HG02571 (cell line): ENCODE measurements around the gene CMTM2.

ENCODE experiments used
- ATAC-seq: cut with Tn5 transposase; IDR thresholded peaks from one replicate; pipeline ENCODE4 v1.9.1; 2021; ENCODE audit warnings: mild to moderate bottlenecking, moderate library complexity; ENCODE audit not compliant: unreplicated experiment

CMTM2 gene, protein sequence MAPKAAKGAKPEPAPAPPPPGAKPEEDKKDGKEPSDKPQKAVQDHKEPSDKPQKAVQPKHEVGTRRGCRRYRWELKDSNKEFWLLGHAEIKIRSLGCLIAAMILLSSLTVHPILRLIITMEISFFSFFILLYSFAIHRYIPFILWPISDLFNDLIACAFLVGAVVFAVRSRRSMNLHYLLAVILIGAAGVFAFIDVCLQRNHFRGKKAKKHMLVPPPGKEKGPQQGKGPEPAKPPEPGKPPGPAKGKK

DNA sequence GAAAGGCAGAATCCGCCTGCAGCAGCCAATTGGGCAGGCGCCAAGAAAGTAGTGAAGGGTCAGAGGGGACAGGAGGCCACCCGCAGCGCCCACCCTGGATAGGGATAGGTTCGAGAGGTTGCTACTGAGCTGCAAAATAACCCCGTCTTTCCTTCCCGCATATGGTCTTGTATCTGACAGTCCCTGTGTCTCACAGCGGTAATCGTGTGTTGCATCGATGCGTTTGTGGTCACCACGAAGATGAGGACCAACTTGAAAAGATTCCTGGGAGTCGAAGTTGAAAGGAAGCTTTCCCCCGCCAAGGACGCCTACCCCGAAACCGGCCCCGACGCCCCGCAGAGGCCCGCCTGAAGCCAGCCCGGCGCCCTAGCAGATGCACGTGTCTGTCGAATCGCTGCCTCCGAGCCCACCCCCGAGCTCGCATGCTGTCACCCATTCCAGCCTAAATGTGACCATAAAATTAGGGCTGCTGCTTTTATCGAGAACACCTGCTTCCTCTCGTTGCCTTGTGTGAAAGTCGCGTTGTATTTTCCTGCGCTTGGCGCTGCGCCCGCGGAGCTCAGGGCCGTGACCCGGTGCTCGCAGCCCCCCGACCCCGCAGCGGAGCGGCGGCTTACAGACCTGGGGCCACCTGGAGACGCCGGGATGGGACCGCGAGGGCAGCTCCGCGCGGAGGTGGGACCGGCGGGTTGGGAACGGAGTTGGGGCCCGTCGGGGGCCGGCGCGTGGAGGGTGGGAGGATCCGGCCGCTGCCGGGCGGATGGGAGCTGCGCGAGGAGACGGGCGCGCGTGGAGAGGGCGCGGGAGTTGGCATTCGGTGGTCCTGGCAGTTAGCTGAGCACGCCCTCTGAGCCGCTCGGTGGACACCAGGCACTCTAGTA, at the start of gene CMTM2:
Gene CMTM2, plus strand, starts transcription at position 813 of the 881 bp plus-strand sequence. CDS start 145 bp downstream, outside the sequence.
- ATAC-seq = no peak

DNA sequence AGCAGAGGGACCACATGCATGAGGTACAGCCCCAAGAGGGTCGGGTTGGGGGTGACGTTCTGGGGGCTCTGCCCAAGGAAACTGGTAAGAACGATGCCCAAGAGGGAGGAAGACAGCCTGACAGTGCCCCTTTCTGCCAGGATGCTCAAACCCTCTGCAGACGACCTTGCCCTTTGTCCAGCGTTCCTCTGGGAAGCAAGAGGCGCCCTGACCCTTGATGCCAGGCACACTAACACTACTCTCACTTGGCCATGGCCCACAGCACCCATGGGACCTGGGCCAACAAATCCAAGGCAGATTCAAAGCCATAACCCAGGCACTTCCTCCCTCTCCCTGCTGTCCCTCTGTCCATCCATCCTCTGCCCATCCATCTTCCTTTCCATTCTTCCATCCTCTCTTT, 49.8 kb upstream of the CMTM2 start:
- no peak for ATAC-seq

- no peak for ATAC-seq
Measured at GRCh38 chr16:66534376-66534799, 44.9 kb upstream of the CMTM2 start.

- no peak for ATAC-seq
Measured at GRCh38 chr16:66536525-66536924, 42.7 kb upstream of the CMTM2 start.

DNA sequence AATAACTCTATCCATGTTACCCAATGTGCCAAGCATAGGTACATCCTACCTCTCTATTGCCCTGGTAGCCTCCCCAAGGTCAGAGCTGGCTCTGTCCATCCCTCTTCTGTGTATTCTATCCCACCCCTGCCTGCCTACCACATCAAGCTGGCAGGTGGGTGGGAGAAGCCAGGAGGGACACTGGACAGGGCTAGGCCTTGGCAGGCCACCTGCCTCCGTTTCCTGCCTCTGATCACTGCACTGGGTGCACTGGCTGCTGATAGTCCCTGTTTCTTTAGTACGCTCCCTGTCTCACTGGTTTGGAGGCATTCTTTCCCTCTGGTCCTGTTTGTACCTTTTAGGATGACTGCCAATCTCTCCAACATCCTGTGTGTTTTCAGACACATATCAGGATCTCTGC, 42.0 kb upstream of the CMTM2 start:
- ATAC-seq = no peak

DNA sequence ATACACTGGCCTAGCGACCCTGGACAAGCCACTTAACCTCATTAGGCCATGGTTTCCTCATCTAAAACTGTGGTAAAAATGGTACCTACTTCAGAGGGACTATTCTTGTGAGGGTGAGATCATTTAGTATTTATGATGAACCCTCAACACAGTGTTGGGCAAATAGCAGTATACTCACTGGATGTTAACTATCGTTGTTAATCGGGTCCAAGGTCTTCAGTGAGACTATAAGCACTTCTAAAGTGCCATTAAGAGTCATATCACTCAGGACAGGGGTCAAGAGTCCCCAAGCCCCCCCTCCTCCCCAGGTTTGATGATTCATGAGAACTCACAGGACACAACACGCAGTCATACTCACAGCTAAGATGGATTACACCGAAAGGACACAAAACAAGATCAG, 40.4 kb upstream of the CMTM2 start:
- no peak for ATAC-seq

- no peak for ATAC-seq
Measured at GRCh38 chr16:66539623-66540469, 39.4 kb upstream of the CMTM2 start.

DNA sequence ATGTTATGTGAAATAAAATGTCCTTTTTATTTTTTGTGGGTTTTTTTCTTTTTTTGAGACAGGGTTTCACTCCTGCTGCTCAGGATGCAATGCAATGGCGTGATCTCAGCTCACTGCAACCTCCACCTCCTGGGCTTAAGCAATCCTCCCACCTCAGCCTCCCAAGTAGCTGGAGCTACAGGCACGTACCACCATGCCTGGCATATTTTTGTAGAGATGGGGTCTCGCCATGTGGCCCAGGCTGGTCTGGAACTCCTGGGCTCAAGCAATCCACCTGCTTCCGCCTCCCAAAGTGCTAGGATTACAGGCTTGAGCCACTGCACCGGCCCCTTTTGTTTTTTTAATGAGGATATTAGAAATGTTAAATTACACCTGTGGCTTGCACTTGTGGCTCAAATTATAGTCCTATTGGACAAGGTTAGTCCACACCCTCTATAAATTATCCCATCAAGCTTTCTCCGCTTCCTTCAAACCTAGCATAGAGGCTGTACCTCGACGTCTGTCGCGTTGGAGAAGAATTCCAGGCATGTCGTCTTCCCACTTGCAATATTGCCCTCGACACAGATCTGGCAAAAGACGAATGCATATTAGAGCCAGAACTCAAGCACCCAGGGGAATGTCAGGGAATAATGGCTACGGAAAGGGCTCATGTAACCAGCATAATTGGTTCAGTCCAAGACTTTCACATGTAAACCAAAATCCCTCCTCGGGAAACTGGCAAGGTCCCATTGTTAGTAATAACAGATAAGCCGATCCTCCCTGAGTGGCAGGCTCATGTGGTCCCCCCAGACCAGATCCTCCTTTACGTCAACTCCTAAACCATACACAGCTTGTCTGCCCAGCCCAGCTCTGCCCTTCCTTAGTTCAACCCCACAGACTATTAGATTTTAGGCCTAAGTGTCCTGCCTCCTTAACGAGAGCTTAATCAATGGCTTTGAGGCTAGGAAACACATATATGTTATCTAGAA, 37.6 kb upstream of the CMTM2 start:
- ATAC-seq = no peak

GRCh38 chr16:66542396-66542795, 36.9 kb upstream of the CMTM2 start:
- no peak for ATAC-seq

- no peak for ATAC-seq
Measured at GRCh38 chr16:66543541-66543940, 35.7 kb upstream of the CMTM2 start.

DNA sequence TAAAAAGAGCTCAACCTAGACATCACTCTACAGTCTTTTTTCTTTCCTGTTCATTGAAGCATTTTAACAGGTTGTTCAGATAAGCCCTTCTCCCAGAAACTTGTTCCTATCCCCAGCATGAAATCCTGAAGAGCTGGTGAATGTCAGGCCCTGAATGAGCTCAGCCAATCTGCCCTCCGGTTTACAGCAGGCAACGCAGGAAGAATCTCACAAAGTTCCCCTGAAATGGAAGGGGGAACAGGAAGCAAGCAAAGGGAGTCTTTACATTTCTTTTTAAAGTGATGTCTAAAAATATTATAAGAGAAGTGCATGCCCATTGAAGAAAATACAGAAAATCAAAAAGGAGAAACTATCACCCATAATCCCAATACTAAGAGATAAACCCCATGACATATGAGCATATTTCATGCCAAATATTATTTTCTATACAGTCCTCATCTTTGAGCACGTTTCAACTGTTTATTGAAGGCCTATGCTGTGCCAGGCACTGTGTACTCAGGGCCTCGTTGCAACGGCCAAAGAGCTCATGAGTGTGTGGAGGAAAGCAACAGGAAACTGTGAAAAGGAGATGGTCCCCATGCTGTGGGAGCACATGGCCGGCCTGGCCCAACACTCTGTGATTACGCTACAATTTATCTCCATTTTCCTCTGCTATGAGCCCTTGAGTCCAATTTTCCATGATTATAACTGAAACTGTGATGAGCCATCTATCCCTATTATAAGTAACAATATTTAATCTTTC, 35.1 kb upstream of the CMTM2 start:
- ATAC-seq = no peak

GRCh38 chr16:66547101-66547989, 31.9 kb upstream of the CMTM2 start:
- ATAC-seq = no peak

DNA sequence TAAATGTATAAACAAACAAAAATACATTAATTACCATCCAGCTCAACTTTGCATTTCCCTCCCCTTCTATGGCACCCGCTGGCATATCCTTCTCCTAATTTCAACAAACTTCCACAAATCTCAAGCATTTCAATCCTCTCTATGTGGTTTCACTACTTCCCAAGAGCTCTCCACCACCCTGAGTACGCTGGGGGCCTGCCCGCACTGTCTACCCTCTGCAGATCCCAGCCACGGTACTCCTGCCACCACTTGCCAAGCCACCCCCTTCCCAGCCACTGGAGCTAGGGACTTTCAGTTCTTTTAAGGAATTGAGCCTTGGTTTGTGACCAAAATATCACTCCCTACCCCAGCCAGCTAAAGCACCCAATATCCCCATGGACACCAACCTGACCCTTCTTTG, 31.2 kb upstream of the CMTM2 start:
- no peak for ATAC-seq

DNA sequence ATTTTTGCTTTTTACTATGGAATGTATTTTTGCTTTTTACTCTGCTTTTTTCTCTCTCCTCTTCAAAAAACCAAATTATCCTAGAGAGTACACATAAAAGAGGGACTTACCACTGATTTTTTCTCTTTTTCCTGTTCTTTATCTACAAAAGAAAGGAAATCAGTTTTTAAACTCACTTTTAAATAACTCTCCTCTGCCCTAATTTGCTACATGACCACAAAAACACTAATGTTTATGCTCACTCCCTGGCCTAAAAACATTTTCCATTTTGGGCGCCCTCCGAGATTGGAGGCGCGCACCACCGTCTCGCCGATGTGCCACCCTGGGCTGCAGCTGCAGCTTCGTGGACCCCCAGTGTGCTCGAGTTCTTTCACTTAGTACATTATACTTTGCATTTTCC, 30.4 kb upstream of the CMTM2 start:
- no peak for ATAC-seq

DNA sequence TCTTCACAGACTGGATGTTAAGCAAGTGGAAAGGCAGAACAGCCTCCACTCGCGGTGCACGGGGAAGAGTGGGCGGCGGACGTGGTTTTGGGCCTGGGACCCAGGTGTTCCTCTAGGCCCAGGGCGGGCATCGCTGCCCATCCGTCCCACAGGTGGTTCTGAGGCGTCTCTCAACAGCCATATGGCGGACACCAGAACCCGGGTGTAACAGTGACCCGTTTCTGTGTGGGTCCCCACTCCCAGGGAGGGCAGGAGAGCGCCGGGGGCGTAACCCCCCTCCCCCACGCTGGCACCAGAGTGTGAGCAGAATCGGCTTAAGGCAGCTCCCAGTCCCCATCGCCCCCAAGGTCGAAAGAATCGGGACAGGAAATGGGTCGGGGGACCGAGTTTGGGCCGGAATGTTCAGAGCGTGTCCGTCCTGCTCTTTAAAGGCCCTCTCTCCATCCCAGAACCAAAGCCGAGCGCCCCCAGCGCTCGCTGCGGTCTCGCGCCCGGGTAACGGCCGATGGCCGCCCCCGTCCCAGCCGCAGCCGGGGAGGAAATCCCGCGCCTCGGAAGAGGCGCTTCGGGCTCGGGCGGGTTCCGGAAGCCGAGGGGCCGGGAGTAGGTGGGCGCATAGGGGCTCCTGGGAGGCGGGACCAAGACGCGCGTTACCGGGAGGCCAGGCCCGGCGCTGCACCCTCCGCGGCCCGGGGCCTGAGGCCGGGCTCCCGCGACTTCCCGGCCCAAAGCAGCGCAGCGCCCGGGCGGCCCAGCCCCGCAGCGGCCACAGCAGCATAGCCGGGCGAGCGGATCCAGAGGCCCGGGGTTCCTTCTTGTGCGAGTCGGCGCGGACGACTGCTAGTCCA, 29.8 kb upstream of the CMTM2 start, which contains the start of gene TK2:
Gene TK2, minus strand, starts transcription at position 839 of the 848 bp plus-strand sequence. Its CDS starts 61 bp downstream, at position 778.
- ATAC-seq = no peak

DNA sequence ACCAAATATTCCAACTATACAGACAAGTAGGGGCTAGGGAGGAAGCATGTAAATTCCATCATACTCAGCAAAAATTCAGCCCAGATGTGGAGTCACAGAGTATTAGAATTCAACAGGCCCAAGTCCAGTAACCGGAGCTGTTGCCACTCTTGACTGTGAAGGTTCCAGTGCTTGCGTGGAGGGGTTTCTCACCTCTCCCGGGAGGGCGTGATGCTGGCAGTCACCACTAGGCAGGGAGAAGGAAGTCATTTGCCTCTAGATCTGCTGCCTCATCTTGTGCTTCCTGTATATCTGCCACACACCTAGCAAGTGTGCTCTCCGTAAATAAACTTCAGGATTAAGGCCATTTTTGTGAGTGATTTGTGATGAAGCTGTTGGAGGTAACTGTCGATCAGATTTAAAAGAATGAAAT, 27.9 kb upstream of the CMTM2 start:
- ATAC-seq = no peak

DNA sequence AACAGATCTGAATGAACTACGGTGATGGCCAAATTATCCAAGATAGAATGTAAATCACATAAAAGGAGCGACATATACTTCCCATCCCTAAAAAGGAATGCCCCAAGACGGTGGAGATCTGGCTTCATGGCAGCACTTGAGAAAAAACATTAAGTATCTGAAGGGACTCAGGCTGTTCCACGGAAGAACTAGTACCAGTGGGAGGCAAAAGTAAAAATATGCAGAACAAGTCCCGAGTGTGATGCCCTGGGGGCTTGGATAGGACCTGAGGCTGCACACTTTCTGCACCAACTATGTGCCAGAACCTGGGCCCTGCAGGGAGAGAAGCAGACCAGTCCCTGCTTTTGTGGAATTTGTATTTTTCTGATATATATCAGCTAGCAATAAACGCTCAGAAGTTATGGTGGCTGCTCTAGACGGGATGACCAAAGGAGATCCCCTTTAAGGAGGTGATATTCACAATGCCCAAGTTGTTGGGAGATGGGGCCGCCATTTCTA, 27.4 kb upstream of the CMTM2 start:
- no peak for ATAC-seq
